NT2/D1 (cell line): ENCODE measurements around the gene GALNT5.

Source experiments
- SUZ12 ChIP-seq: IDR thresholded peaks from 2 replicates; pipeline ENCODE4 v1.6.1; 2011; ENCODE audit not compliant: insufficient read length, insufficient read depth; ENCODE audit errors: extremely low read depth
- YY1 ChIP-seq: IDR thresholded peaks from 2 replicates; pipeline ENCODE4 v1.6.1; 2011; ENCODE audit not compliant: insufficient read length, insufficient read depth

DNA sequence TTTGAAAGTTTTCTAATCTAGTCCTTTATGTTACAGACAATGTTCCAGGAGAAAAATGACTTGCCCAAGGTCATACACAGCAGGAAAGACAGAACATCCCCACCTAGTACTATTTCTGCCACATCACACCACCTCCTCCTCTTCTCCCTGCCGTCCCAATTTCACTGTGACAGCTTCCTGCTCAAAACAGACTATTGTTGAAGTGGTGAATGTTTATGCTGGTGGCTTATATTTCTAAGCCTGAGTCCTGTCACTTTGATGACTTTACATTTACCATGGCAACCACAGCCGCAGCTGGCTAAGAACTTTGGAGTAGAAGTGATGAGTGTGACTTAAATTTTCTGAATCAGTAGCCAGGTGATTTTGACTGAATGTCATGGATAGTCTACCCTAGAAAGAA lies 10.0 kb downstream of the GALNT5 start:
- TF ChIP-seq SUZ12, result no peak
- no peak for TF ChIP-seq YY1
